Measurements from ENCODE around the gene DNAH6. TPM values are rescaled to one million over a fixed set of nuclear protein-coding genes. Genes with fewer than 3 reads are reported as not detected.

DNAH6 gene
- total RNA-seq, 6 experiments from 2014 or later = 0.66 to 2.3 (median 1.3) TPM

DNA sequence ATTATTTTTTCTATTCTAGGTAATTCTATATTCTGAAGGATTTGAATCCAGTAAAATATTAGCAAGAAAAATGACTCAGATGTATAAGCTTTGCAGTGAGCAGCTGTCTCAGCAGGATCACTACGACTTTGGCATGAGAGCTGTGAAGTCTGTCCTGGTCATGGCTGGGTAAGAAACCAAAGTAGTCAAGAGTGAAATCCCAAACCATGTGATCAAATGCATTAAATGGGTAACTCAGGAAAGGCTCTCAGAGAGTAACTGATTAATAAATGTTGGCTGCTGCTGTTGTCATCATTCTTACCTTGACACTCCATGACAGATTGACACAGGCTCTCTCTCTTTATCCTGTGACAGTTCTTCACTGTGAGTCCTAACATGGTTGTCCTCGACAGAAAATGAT, 124.1 kb downstream of the DNAH6 start:
- H3K36me3 ChIP-seq = no peaks in the 10 kb centered on the region
- H3K27ac ChIP-seq = no peak overlapping the region
- intact Hi-C loops (cut with DNase I) = no loop called here
- WGBS (ENCODE audit: insufficient coverage, low coverage, low lambda C conversion rate, missing lambda C conversion rate) = 69% methylated on average over 2 of the region's 2 CpGs
- H3K27me3 ChIP-seq = no peaks in the 10 kb centered on the region
- H3K4me1 ChIP-seq = no peaks in the 10 kb centered on the region
- no peak for DNase-seq
- no peak for ATAC-seq
- no peak overlapping the region for H3K4me3 ChIP-seq
- H3K9me3 ChIP-seq = no peaks in the 10 kb centered on the region
- no peak for TF ChIP-seq POLR2A (IDR thresholded peaks at IDR 0.05)
- TF ChIP-seq, protein P1, sequence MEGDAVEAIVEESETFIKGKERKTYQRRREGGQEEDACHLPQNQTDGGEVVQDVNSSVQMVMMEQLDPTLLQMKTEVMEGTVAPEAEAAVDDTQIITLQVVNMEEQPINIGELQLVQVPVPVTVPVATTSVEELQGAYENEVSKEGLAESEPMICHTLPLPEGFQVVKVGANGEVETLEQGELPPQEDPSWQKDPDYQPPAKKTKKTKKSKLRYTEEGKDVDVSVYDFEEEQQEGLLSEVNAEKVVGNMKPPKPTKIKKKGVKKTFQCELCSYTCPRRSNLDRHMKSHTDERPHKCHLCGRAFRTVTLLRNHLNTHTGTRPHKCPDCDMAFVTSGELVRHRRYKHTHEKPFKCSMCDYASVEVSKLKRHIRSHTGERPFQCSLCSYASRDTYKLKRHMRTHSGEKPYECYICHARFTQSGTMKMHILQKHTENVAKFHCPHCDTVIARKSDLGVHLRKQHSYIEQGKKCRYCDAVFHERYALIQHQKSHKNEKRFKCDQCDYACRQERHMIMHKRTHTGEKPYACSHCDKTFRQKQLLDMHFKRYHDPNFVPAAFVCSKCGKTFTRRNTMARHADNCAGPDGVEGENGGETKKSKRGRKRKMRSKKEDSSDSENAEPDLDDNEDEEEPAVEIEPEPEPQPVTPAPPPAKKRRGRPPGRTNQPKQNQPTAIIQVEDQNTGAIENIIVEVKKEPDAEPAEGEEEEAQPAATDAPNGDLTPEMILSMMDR (IDR thresholded peaks at IDR 0.05) = no peak

DNA sequence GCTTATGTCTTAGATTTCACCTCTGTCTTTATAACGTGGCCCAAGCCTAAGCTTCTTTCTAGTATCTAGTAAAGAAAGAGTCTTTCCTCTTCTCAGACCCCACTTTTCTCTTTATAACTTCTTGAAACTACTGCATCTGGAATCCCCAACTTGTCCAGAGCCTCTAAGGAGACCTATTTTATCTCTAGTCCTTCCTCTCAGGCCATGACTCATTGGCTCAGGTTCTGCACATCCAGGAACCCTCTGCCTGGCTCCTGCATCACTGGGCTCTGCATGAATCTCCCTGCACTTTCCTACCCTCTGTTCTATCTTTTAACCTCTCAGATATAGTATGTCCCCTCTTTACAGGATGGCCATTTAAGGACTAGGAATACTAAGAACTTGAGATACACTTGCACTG, 124.7 kb downstream of the DNAH6 start:
- Histone ChIP-seq H3K27me3 (no peaks in the 10 kb centered on the region), H3K4me1 (no peaks in the 10 kb centered on the region), H3K36me3 (no peaks in the 10 kb centered on the region), H3K4me3 (no peak overlapping the region), H3K27ac (no peak overlapping the region), H3K9me3 (no peaks in the 10 kb centered on the region)
- TF ChIP-seq, protein P1 (IDR thresholded peaks at IDR 0.05) = no peak
- TF ChIP-seq POLR2A (IDR thresholded peaks at IDR 0.05) = no peak
- DNase-seq (no peak), ATAC-seq (no peak)
- intact Hi-C loops (cut with DNase I) = no loop called here
- 78% methylated on average over 1 of the region's 1 CpG for WGBS (ENCODE audit: insufficient coverage, low coverage, low lambda C conversion rate, missing lambda C conversion rate)

DNA sequence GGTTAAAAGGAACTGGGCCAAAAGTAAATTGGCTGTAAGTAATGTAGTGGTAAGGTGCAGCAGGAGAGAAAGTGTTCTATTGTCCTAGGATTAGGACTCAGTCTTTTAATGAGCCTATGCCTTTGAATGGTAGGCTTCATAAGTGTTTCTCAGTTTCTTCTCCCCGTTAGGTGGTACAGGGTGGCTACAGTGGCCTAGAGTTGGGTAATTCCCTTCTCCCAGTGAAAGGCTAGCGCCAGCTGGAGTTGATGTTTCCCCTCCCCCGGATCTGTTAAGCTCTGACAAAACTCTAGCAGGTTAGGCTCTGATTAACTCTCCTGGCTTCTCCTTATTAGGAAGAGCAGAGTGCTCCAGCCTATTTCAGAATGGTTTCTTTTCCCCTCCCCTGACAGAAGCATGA, 127.7 kb downstream of the DNAH6 start:
- H3K27ac ChIP-seq = no peak overlapping the region
- ATAC-seq (no peak), DNase-seq (no peak)
- no peak overlapping the region for H3K4me3 ChIP-seq
- WGBS (ENCODE audit: insufficient coverage, low coverage, low lambda C conversion rate, missing lambda C conversion rate) = 63% methylated on average over 1 of the region's 3 CpGs
- TF ChIP-seq POLR2A (IDR thresholded peaks at IDR 0.05) = no peak
- TF ChIP-seq, protein P1 (IDR thresholded peaks at IDR 0.05) = no peak
- no peaks in the 10 kb centered on the region for H3K36me3 ChIP-seq
- H3K27me3 ChIP-seq = no peaks in the 10 kb centered on the region
- H3K9me3 ChIP-seq = no peaks in the 10 kb centered on the region
- H3K4me1 ChIP-seq = no peaks in the 10 kb centered on the region
- intact Hi-C loops (cut with DNase I) = no loop called here

DNA sequence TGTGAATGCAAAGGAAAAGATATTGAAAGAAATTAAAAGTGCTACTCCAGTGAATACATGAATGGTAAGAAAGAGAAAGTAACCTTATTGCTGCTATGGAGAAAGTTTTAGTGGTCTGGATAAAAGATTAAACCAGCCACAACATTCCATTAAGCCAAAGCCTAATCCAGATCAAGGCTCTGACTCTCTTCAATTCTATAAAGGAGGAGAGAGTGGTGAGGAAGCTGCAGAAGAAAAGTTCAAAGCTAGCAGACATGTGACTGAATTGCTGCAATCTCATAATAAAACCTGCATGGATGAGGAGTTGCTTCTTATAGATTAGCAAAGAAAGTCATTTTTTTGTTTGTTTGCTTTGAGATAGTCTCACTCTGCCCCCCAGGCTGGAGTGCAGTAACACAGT, 130.2 kb downstream of the DNAH6 start:
- Histone ChIP-seq H3K4me3 (no peak overlapping the region), H3K4me1 (no peaks in the 10 kb centered on the region), H3K36me3 (no peaks in the 10 kb centered on the region), H3K27ac (no peak overlapping the region), H3K27me3 (no peaks in the 10 kb centered on the region), H3K9me3 (no peaks in the 10 kb centered on the region)
- DNase-seq (no peak), ATAC-seq (no peak)
- no peak for TF ChIP-seq POLR2A (IDR thresholded peaks at IDR 0.05)
- TF ChIP-seq, protein P1 (IDR thresholded peaks at IDR 0.05) = no peak
- intact Hi-C loops (cut with DNase I) = no loop called here

DNA sequence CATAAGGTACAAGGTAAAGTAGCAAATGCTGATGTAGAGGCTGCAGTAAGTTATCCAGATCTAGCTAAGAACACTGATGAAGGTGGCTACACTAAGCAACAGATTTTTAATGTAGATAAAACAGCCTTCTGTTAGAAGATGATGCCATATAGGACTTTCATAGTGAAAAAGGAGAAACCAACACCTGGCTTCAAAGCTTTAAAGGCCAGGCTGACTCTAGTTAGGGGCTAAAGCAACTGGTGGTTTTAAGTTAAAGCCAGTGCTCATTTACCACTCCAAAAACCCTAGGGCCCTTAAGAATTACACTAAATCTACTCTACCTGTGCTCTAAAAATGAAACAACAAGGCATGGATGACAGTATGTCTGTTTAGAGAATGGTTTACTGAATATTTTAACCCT, 131.0 kb downstream of the DNAH6 start:
- TF ChIP-seq POLR2A (IDR thresholded peaks at IDR 0.05) = no peak
- TF ChIP-seq, protein P1 (IDR thresholded peaks at IDR 0.05) = no peak
- Histone ChIP-seq H3K4me1 (no peaks in the 10 kb centered on the region), H3K9me3 (no peaks in the 10 kb centered on the region), H3K4me3 (no peak overlapping the region), H3K36me3 (no peaks in the 10 kb centered on the region), H3K27ac (no peak overlapping the region), H3K27me3 (no peaks in the 10 kb centered on the region)
- ATAC-seq = no peak
- DNase-seq = no peak
- intact Hi-C loops (cut with DNase I) = no loop called here

All from right lobe of liver (tissue), 6 donors.